ENCODE measurements around the gene PPP3R1. TPM values are rescaled to one million over a fixed set of nuclear protein-coding genes. Genes with fewer than 3 reads are reported as not detected.

PPP3R1 gene
- total RNA-seq, 2 experiments from 2014 or later: 72.7 to 73.7 TPM

DNA sequence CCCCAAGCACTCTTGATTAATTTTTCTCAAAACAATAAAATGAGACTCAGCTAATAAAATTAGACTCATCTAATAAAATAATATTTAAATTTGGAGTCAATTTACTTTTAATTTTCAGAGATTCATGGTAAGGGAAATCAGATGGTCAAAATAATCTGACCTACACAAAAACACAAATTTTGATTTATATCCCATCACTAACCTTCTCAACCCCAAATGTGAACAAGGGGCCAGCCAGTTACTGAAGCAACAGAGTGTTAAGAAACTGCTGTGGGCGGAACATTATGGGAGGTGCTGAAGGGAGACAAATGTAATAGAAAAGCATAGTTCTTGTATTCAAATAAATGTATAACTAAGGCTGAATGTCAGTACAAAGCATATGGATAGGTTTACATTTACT lies 28.5 kb upstream of the PPP3R1 start:
- intact Hi-C loops (cut with micrococcal nuclease): no loop called here
- no peak overlapping the region for H3K4me3 Mint-ChIP-seq
- H3K27me3 Mint-ChIP-seq: peaks cover 20% of the 10 kb centered on the region
- DNase-seq (no peak), ATAC-seq (no peak)
- H3K4me1 Mint-ChIP-seq (ENCODE audit: low read depth): no peaks in the 10 kb centered on the region
- H3K9me3 Mint-ChIP-seq: no peaks in the 10 kb centered on the region
- H3K36me3 Mint-ChIP-seq (ENCODE audit: low read depth): no peaks in the 10 kb centered on the region
- TF ChIP-seq, protein P1, sequence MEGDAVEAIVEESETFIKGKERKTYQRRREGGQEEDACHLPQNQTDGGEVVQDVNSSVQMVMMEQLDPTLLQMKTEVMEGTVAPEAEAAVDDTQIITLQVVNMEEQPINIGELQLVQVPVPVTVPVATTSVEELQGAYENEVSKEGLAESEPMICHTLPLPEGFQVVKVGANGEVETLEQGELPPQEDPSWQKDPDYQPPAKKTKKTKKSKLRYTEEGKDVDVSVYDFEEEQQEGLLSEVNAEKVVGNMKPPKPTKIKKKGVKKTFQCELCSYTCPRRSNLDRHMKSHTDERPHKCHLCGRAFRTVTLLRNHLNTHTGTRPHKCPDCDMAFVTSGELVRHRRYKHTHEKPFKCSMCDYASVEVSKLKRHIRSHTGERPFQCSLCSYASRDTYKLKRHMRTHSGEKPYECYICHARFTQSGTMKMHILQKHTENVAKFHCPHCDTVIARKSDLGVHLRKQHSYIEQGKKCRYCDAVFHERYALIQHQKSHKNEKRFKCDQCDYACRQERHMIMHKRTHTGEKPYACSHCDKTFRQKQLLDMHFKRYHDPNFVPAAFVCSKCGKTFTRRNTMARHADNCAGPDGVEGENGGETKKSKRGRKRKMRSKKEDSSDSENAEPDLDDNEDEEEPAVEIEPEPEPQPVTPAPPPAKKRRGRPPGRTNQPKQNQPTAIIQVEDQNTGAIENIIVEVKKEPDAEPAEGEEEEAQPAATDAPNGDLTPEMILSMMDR (IDR thresholded peaks at IDR 0.05): no peak
- no peak overlapping the region for H3K27ac Mint-ChIP-seq
- ChIA-PET CTCF (interaction anchor here (1.0 to 10.4 kb wide), 4 partner anchors 12 to 160 kb away, joined by 3 to 114 read pairs (median 28); no protein-coding TSS in a partner anchor), POLR2A (no interaction called here)

DNA sequence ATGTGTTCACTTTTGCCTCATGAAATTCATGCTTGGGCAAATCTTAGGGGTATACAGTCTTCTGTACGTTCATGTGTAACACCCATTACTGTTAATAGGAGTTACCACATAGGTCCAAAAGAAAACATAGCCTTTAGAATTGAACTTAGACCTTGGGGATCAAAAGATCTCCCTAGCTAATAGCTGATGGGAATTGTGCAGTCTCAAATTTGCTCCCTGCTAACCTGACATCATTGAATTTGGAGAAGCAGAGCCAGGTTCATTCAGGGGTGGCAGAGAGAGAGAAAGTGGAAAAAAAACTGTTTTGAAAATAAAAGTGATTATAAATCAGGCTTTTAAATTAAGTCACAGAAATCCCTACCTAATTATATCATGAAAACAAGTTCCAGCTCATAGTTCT lies 28.0 kb upstream of the PPP3R1 start:
- no peak for ATAC-seq
- Mint-ChIP-seq H3K27ac (no peak overlapping the region), H3K27me3 (peaks cover 17% of the 10 kb centered on the region), H3K9me3 (no peaks in the 10 kb centered on the region), H3K4me1 (ENCODE audit: low read depth) (no peaks in the 10 kb centered on the region), H3K4me3 (no peak overlapping the region), H3K36me3 (ENCODE audit: low read depth) (no peaks in the 10 kb centered on the region)
- ChIA-PET CTCF (interaction anchor here (0.8 to 10.4 kb wide), 4 partner anchors 13 to 157 kb away, joined by 3 to 114 read pairs (median 28); no protein-coding TSS in a partner anchor), POLR2A (no interaction called here)
- intact Hi-C loops (cut with micrococcal nuclease): no loop called here
- DNase-seq: no peak
- TF ChIP-seq, protein P1 (IDR thresholded peaks at IDR 0.05): no peak

DNA sequence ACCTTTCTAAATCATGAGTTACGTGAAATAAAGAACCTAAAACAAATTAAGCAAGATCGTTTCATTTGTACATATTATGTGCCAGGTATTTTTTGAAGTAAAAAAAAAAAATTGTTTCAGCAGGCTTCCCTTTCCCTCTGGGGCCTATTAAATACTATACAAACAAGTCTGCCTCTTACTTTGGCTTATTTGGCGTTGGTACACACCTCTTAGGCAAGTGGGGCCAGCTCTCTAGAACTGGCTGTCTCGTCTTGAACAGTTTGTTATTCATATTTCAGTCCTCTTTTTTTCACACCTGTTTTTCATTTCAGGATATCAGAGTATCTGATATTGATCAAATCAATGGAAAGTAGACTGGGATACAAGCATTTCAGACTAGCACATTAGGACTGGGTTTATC lies 27.4 kb upstream of the PPP3R1 start:
- no peaks in the 10 kb centered on the region for H3K9me3 Mint-ChIP-seq
- no peak overlapping the region for H3K4me3 Mint-ChIP-seq
- POLR2A ChIA-PET: interaction anchor here (0.6 kb wide), 1 partner anchor 12 kb away, joined by 4 read pairs; no protein-coding TSS in a partner anchor
- H3K36me3 Mint-ChIP-seq (ENCODE audit: low read depth): no peaks in the 10 kb centered on the region
- CTCF ChIA-PET: interaction anchor here (0.8 to 10.4 kb wide), 3 partner anchors 13 to 157 kb away, joined by 3 to 114 read pairs (median 50); no protein-coding TSS in a partner anchor
- TF ChIP-seq, protein P1 (IDR thresholded peaks at IDR 0.05): no peak
- peaks cover 17% of the 10 kb centered on the region for H3K27me3 Mint-ChIP-seq
- intact Hi-C loops (cut with micrococcal nuclease): no loop called here
- no peak for DNase-seq
- no peak overlapping the region for H3K27ac Mint-ChIP-seq
- ATAC-seq: no peak
- no peaks in the 10 kb centered on the region for H3K4me1 Mint-ChIP-seq (ENCODE audit: low read depth)

DNA sequence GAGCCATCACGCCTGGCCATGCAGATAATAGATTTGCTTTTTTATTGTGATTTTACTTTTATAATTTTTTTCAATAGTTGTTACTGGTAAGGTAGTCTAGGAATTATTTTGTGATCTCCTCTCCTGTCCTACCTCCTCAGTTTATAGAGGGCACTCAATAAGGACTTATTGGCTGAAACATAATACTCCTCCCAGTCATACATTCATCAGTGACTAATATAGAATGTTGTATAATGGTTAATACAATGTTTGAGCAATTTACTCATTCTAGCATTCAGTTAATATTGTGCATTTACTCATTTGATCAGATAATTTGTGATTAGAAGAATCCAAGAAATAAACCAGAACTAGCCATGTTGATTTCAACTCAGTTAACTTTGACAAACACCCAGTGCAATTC lies 25.8 kb upstream of the PPP3R1 start:
- ATAC-seq (no peak), DNase-seq (no peak)
- no peaks in the 10 kb centered on the region for H3K9me3 Mint-ChIP-seq
- ChIA-PET POLR2A (no interaction called here), CTCF (interaction anchor here (1.7 to 6.8 kb wide), 2 partner anchors 15 to 156 kb away, joined by 9 to 50 read pairs; no protein-coding TSS in a partner anchor)
- H3K36me3 Mint-ChIP-seq (ENCODE audit: low read depth): no peaks in the 10 kb centered on the region
- no peak overlapping the region for H3K27ac Mint-ChIP-seq
- no peaks in the 10 kb centered on the region for H3K4me1 Mint-ChIP-seq (ENCODE audit: low read depth)
- intact Hi-C loops (cut with micrococcal nuclease): no loop called here
- TF ChIP-seq, protein P1 (IDR thresholded peaks at IDR 0.05): no peak
- H3K4me3 Mint-ChIP-seq: no peak overlapping the region
- H3K27me3 Mint-ChIP-seq: peaks cover 14% of the 10 kb centered on the region

DNA sequence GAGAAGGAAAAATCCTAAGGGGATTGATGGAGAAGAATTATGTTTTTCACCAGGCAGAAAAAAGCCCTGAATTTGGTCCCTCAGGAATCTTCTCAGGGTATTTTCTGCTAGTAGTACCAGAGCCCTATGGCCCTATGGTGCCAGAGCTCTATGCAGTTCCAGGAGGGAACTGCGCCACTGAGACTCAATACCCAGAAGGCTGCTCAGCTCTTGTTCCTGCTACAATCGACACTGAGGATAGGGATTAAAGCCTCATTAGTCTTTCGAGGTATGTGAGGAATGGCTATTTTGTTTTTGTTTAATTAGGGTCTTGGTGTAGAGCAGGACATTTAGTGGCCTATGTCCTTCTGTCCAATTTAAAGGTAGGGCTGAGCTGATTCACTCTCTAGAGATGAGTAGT lies 21.7 kb upstream of the PPP3R1 start:
- intact Hi-C loops (cut with micrococcal nuclease): no loop called here
- ATAC-seq: no peak
- Mint-ChIP-seq H3K27me3 (peaks cover 12% of the 10 kb centered on the region), H3K36me3 (ENCODE audit: low read depth) (no peaks in the 10 kb centered on the region), H3K9me3 (no peaks in the 10 kb centered on the region), H3K4me3 (no peak overlapping the region), H3K4me1 (ENCODE audit: low read depth) (no peaks in the 10 kb centered on the region), H3K27ac (no peak overlapping the region)
- POLR2A ChIA-PET: no interaction called here
- TF ChIP-seq, protein P1 (IDR thresholded peaks at IDR 0.05): no peak
- DNase-seq: no peak
- CTCF ChIA-PET: interaction anchor here (1.2 kb wide), 1 partner anchor 8 kb away, joined by 8 read pairs; no protein-coding TSS in a partner anchor
